ENCODE results near the gene RDH5.

The RDH5 gene

GRCh38 chr12:55687746-55688145 lies 32.4 kb upstream of the RDH5 start:
- TF ChIP-seq CTCF (conservative IDR thresholded peaks at IDR 0.05; ENCODE audit: low read length): no peak
- TF ChIP-seq EZH2phosphoT487 (IDR thresholded peaks at IDR 0.05; ENCODE audit: borderline replicate concordance): no peak
- Histone ChIP-seq H4K20me1 (ENCODE audit: insufficient read depth, low read length, poor library complexity, severe bottlenecking) (no peaks in the 10 kb centered on the region), H3K79me2 (ENCODE audit: insufficient read depth, low read length) (peaks cover 15% of the 10 kb centered on the region; the same call in 1 of the 2 replicates), H3K9me3 (ENCODE audit: insufficient read depth, low read depth, low read length) (no peaks in the 10 kb centered on the region), H3F3A (ENCODE audit: low read depth) (no peaks in the 10 kb centered on the region), H3K4me3 (ENCODE audit: low read length, poor library complexity, severe bottlenecking) (no peak overlapping the region), H3K27me3 (ENCODE audit: insufficient read depth, low read length, poor library complexity, severe bottlenecking) (no peaks in the 10 kb centered on the region), H2AFZ (ENCODE audit: low read length) (no peak overlapping the region), H3K4me1 (ENCODE audit: insufficient read depth, low read length, poor library complexity, severe bottlenecking) (peaks cover 21% of the 10 kb centered on the region), H3K9me2 (replicated peaks; ENCODE audit: low read depth, low read length) (no peaks in the 10 kb centered on the region), H3K9ac (ENCODE audit: low read depth, low read length, poor library complexity, severe bottlenecking) (no peak overlapping the region), H3K36me3 (ENCODE audit: insufficient read depth, low read length) (no peaks in the 10 kb centered on the region), H3K4me2 (ENCODE audit: low read depth, low read length, poor library complexity, severe bottlenecking) (no peak overlapping the region)

GRCh38 chr12:55688716-55689655 lies 31.2 kb upstream of the RDH5 start:
- no peaks in the 10 kb centered on the region for H3K27me3 ChIP-seq (ENCODE audit: insufficient read depth, low read length, poor library complexity, severe bottlenecking)
- TF ChIP-seq EZH2phosphoT487 (IDR thresholded peaks at IDR 0.05; ENCODE audit: borderline replicate concordance) (no peak), CTCF (conservative IDR thresholded peaks at IDR 0.05; ENCODE audit: low read length) (no peak)
- no peaks in the 10 kb centered on the region for H3K9me2 ChIP-seq (replicated peaks; ENCODE audit: low read depth, low read length)
- no peaks in the 10 kb centered on the region for H3K9me3 ChIP-seq (ENCODE audit: insufficient read depth, low read depth, low read length)
- H3F3A ChIP-seq (ENCODE audit: low read depth): no peaks in the 10 kb centered on the region
- H4K20me1 ChIP-seq (ENCODE audit: insufficient read depth, low read length, poor library complexity, severe bottlenecking): no peaks in the 10 kb centered on the region
- H3K9ac ChIP-seq (ENCODE audit: low read depth, low read length, poor library complexity, severe bottlenecking): no peak overlapping the region
- peaks cover 10% of the 10 kb centered on the region for H3K4me1 ChIP-seq (ENCODE audit: insufficient read depth, low read length, poor library complexity, severe bottlenecking)
- no peak overlapping the region for H3K4me3 ChIP-seq (ENCODE audit: low read length, poor library complexity, severe bottlenecking)
- H3K36me3 ChIP-seq (ENCODE audit: insufficient read depth, low read length): no peaks in the 10 kb centered on the region
- H3K4me2 ChIP-seq (ENCODE audit: low read depth, low read length, poor library complexity, severe bottlenecking): no peak overlapping the region
- no peak overlapping the region for H2AFZ ChIP-seq (ENCODE audit: low read length)
- peaks cover 4% of the 10 kb centered on the region; the same call in 1 of the 2 replicates for H3K79me2 ChIP-seq (ENCODE audit: insufficient read depth, low read length)

GRCh38 chr12:55692631-55693322 lies 27.4 kb upstream of the RDH5 start:
- no peak overlapping the region for H3K9ac ChIP-seq (ENCODE audit: low read depth, low read length, poor library complexity, severe bottlenecking)
- no peaks in the 10 kb centered on the region for H3K79me2 ChIP-seq (ENCODE audit: insufficient read depth, low read length)
- H3K4me3 ChIP-seq (ENCODE audit: low read length, poor library complexity, severe bottlenecking): no peak overlapping the region
- H2AFZ ChIP-seq (ENCODE audit: low read length): no peak overlapping the region
- H3K4me2 ChIP-seq (ENCODE audit: low read depth, low read length, poor library complexity, severe bottlenecking): no peak overlapping the region
- H3K36me3 ChIP-seq (ENCODE audit: insufficient read depth, low read length): no peaks in the 10 kb centered on the region
- H3K4me1 ChIP-seq (ENCODE audit: insufficient read depth, low read length, poor library complexity, severe bottlenecking): peaks cover 5% of the 10 kb centered on the region
- H3K9me3 ChIP-seq (ENCODE audit: insufficient read depth, low read depth, low read length): no peaks in the 10 kb centered on the region
- no peaks in the 10 kb centered on the region for H3K27me3 ChIP-seq (ENCODE audit: insufficient read depth, low read length, poor library complexity, severe bottlenecking)
- TF ChIP-seq EZH2phosphoT487 (IDR thresholded peaks at IDR 0.05; ENCODE audit: borderline replicate concordance): no peak
- no peak for TF ChIP-seq CTCF (conservative IDR thresholded peaks at IDR 0.05; ENCODE audit: low read length)
- no peaks in the 10 kb centered on the region for H3F3A ChIP-seq (ENCODE audit: low read depth)
- no peaks in the 10 kb centered on the region for H4K20me1 ChIP-seq (ENCODE audit: insufficient read depth, low read length, poor library complexity, severe bottlenecking)
- no peaks in the 10 kb centered on the region for H3K9me2 ChIP-seq (replicated peaks; ENCODE audit: low read depth, low read length)

Data from Loucy (cell line).